HEK293T (cell line): Measurements from ENCODE around the gene CLSTN1.

Experiments used
- CTCF ChIA-PET: fragments of 350-600 bp; formaldehyde crosslinking; extraction: SDS; loops from one replicate; lab custom pipeline; 2021; ENCODE audit warnings: antibody characterized with exemption, inconsistent platforms; lab: Yijun Ruan, JAX
- POLR2A ChIA-PET: fragments of 350-600 bp; formaldehyde crosslinking; extraction: SDS; loops from one replicate; lab custom pipeline; 2020; ENCODE audit warnings: antibody characterized with exemption, inconsistent platforms; lab: Yijun Ruan, JAX
- DNase-seq: peaks from one replicate; pipeline ENCODE4 v3.0.0; 2012; ENCODE audit warnings: mixed read lengths; ENCODE audit errors: extremely low spot score
- ARNT ChIP-seq: fragments of 450-650 bp; IDR thresholded peaks from 2 replicates; pipeline ENCODE4 v1.6.1; 2017; ENCODE audit warnings: mild to moderate bottlenecking
- BHLHE40 ChIP-seq: fragments of 450-650 bp; IDR thresholded peaks from 2 replicates; pipeline ENCODE4 v1.6.1; 2016; ENCODE audit warnings: mild to moderate bottlenecking, moderate library complexity, borderline replicate concordance
- CTBP1 ChIP-seq: fragments of 450-650 bp; IDR thresholded peaks from 2 replicates; pipeline ENCODE4 v1.6.1; 2016; ENCODE audit warnings: borderline replicate concordance
- ELF4 ChIP-seq: fragments of 450-650 bp; IDR thresholded peaks from 2 replicates; pipeline ENCODE4 v1.6.1; 2017; ENCODE audit warnings: antibody characterized with exemption
- FOXA1 ChIP-seq: fragments of 450-650 bp; IDR thresholded peaks from 2 replicates; pipeline ENCODE4 v1.6.1; 2016; ENCODE audit warnings: mild to moderate bottlenecking
- FOXK2 ChIP-seq: fragments of 450-650 bp; IDR thresholded peaks from 2 replicates; pipeline ENCODE4 v1.6.1; 2016; ENCODE audit warnings: mild to moderate bottlenecking
- FOXM1 ChIP-seq: fragments of 450-650 bp; IDR thresholded peaks from 2 replicates; pipeline ENCODE4 v1.6.1; 2017; ENCODE audit warnings: mild to moderate bottlenecking, borderline replicate concordance
- HDGF ChIP-seq: fragments of 450-650 bp; IDR thresholded peaks from 2 replicates; pipeline ENCODE4 v1.6.1; 2017; ENCODE audit warnings: antibody characterized with exemption, borderline replicate concordance
- L3MBTL2 ChIP-seq: fragments of 450-650 bp; conservative IDR thresholded peaks from 2 replicates; pipeline ENCODE4 v1.6.1; 2016; ENCODE audit warnings: mild to moderate bottlenecking
- LEF1 ChIP-seq: fragments of 450-650 bp; IDR thresholded peaks from 2 replicates; pipeline ENCODE4 v1.6.1; 2017; ENCODE audit warnings: mild to moderate bottlenecking, borderline replicate concordance
- NFRKB ChIP-seq: fragments of 450-650 bp; IDR thresholded peaks from 2 replicates; pipeline ENCODE4 v1.6.1; 2016; ENCODE audit warnings: mild to moderate bottlenecking, moderate library complexity
- SP1 ChIP-seq: fragments of 450-650 bp; IDR thresholded peaks from 2 replicates; pipeline ENCODE4 v1.6.1; 2017
- SUZ12 ChIP-seq: fragments of 450-650 bp; IDR thresholded peaks from 2 replicates; pipeline ENCODE4 v1.6.1; 2016; ENCODE audit warnings: mild to moderate bottlenecking
- TARDBP ChIP-seq: fragments of 450-650 bp; IDR thresholded peaks from 2 replicates; pipeline ENCODE4 v1.6.1; 2016
- ZNF384 ChIP-seq: fragments of 450-650 bp; IDR thresholded peaks from 2 replicates; pipeline ENCODE4 v1.6.1; 2016
- TF ChIP-seq, protein P1 (sequence below): fragments of 450-650 bp; IDR thresholded peaks from 2 replicates; pipeline ENCODE4 v1.6.1; 2016

CLSTN1 gene

DNA sequence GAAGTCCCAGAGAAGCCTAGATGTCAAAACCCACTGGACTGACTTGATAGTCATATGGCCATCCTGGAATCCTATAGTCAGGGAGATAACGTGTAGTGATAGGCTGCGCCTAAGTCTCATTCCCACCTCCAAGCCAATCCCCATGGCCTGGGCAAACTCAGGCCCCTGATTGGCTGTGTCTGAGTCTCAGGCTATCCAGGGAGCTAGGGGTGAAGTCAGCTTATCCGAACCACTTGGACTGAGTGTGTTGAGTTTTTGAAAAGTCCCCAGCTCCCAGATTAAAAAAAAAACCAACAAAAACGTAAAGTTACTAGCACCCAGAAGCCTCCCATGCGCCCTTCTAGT, 120.6 kb downstream of the CLSTN1 start:
- TF ChIP-seq FOXA1 (no peak), HDGF (no peak), ELF4 (no peak), ZNF384 (no peak), LEF1 (no peak), ARNT (no peak), TARDBP (no peak), BHLHE40 (no peak), CTBP1 (no peak), L3MBTL2 (no peak), FOXM1 (no peak), SP1 (no peak), NFRKB (no peak), FOXK2 (no peak), SUZ12 (no peak)
- TF ChIP-seq, protein P1, sequence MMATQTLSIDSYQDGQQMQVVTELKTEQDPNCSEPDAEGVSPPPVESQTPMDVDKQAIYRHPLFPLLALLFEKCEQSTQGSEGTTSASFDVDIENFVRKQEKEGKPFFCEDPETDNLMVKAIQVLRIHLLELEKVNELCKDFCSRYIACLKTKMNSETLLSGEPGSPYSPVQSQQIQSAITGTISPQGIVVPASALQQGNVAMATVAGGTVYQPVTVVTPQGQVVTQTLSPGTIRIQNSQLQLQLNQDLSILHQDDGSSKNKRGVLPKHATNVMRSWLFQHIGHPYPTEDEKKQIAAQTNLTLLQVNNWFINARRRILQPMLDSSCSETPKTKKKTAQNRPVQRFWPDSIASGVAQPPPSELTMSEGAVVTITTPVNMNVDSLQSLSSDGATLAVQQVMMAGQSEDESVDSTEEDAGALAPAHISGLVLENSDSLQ: no peak
- POLR2A ChIA-PET: no interaction called here
- DNase-seq: no peak
- CTCF ChIA-PET: interaction anchor here (0.6 to 1.7 kb wide), 4 partner anchors 8 to 22 kb away, joined by 3 to 7 read pairs (median 4); no protein-coding TSS in a partner anchor

GRCh38 chr1:9701665-9702064, 122.1 kb downstream of the CLSTN1 start:
- TF ChIP-seq ZNF384: no peak
- no peak for TF ChIP-seq CTBP1
- TF ChIP-seq FOXA1: no peak
- TF ChIP-seq, protein P1: no peak
- no peak for TF ChIP-seq HDGF
- no peak for TF ChIP-seq ELF4
- TF ChIP-seq NFRKB: no peak
- TF ChIP-seq FOXM1: no peak
- no peak for TF ChIP-seq TARDBP
- ChIA-PET CTCF (interaction anchor here (1.3 to 1.7 kb wide), 2 partner anchors 10 to 21 kb away, joined by 3 to 4 read pairs; no protein-coding TSS in a partner anchor), POLR2A (no interaction called here)
- no peak for DNase-seq

DNA sequence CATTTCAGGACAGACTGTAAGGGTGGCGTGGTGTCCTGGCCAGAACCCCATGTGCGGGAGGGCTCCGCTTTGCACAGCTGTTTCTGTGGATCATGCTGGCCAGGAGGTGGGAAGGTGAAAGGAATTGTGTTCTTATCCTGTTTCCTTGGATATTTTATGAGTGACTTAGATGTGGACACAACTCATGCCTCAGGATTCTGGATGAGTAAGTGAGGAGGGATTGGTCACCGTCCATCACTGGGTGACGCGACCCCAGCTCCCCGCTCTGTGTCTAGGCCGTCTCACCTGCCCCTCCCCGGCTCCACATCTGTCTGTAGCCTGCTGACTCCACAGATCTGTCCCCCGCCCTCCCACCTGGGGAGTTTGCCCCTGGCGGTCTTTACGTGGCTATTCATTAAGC, 123.4 kb downstream of the CLSTN1 start:
- CTCF ChIA-PET: no interaction called here

DNA sequence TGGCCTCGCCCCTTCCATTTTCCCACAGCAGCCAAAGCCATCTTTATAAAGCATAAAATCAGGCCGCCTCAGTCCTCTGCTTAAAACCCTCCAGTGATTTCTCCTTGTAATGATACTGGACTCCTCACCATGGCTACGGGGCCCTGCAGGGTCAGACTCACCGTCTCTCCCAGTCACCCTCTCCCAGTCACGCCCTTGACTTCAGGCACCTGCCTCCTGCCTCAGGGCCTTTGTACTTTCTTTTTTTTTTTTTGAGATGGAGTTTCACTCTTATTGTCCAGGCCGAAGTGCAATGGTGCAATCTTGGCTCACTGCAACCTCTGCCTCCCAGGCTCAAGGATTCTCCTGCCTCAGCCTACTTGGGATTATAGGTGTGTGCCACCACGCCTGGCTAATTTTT, 124.4 kb downstream of the CLSTN1 start:
- ChIA-PET POLR2A (no interaction called here), CTCF (no interaction called here)
- no peak for DNase-seq
- TF ChIP-seq NFRKB (no peak), TARDBP (no peak), FOXA1 (no peak), BHLHE40 (no peak), L3MBTL2 (no peak), FOXK2 (no peak), HDGF (no peak), CTBP1 (no peak), FOXM1 (no peak), LEF1 (no peak), ZNF384 (no peak), SUZ12 (no peak), SP1 (no peak), ARNT (no peak), ELF4 (no peak)
- TF ChIP-seq, protein P1: no peak

More for the DNA sequence above, 123.4 kb downstream of the CLSTN1 start:
- POLR2A ChIA-PET: no interaction called here
- TF ChIP-seq CTBP1 (no peak), L3MBTL2 (no peak), ZNF384 (no peak), SP1 (no peak), ARNT (no peak), BHLHE40 (no peak), FOXM1 (no peak)
- TF ChIP-seq, protein P1: no peak
- no peak for DNase-seq

DNA sequence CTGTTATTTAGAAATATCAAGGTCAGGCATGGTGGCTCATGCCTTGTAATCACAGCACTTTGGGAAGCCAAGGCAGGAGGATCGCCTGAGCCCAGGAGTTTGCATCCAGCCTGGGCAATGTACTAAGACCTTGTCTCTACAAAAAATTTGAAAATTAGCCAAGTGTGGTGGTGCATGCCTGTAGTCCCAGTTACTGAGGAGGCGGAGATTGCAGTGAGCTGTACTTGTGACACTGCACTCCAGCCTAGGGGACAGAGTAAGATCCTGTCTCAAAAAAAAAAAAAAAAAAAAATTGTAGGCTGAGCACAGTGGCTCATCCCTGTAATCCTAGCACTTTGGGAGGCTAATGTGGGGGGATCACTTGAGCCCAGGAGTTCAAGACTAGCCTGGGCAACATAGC, 127.0 kb downstream of the CLSTN1 start:
- CTCF ChIA-PET: interaction anchor here (1.1 kb wide), 1 partner anchor 22 kb away, joined by 4 read pairs; no protein-coding TSS in a partner anchor
- TF ChIP-seq FOXM1 (no peak), L3MBTL2 (no peak), BHLHE40 (no peak)
- DNase-seq: no peak
- POLR2A ChIA-PET: no interaction called here

- no peak for TF ChIP-seq ELF4
- no peak for TF ChIP-seq HDGF
- TF ChIP-seq FOXK2: no peak
- no peak for TF ChIP-seq L3MBTL2
- no peak for TF ChIP-seq FOXA1
- TF ChIP-seq NFRKB: no peak
- no peak for TF ChIP-seq ARNT
- TF ChIP-seq, protein P1: no peak
- TF ChIP-seq SP1: no peak
- no peak for TF ChIP-seq ZNF384
- no peak for TF ChIP-seq BHLHE40
- TF ChIP-seq CTBP1: no peak
- no peak for TF ChIP-seq LEF1
- TF ChIP-seq TARDBP: no peak
- no peak for TF ChIP-seq SUZ12
- ChIA-PET CTCF (interaction anchor here (1.1 kb wide), 1 partner anchor 10 kb away, joined by 4 read pairs; no protein-coding TSS in a partner anchor), POLR2A (interaction anchor here (1.4 kb wide), 1 partner anchor 18 kb away, joined by 3 read pairs; no protein-coding TSS in a partner anchor)
- DNase-seq: no peak
Observed at GRCh38 chr1:9691691-9692090, 132.1 kb downstream of the CLSTN1 start.
